ENCODE measurements around the gene C1QTNF1.

- TF ChIP-seq CTCF (conservative IDR thresholded peaks at IDR 0.05; ENCODE audit: low read depth, low read length) (no peak), EZH2 (IDR thresholded peaks at IDR 0.05; ENCODE audit: borderline replicate concordance, low read depth, low read length, poor library complexity, severe bottlenecking) (no peak)
Observed at GRCh38 chr17:79077587-79077986, 53.6 kb downstream of the C1QTNF1 start.
